Activated CD8-positive, alpha-beta memory T cell treated with anti-CD3 and anti-CD28 coated beads for 36 hours (primary cell): Measurements from ENCODE around the gene CDKN2B-AS1. TPM values are rescaled to one million over a fixed set of nuclear protein-coding genes. Genes with fewer than 3 reads are reported as not detected.

Experiments
- CTCF ChIA-PET: fragments of 350-600 bp; sonication (Branson Sonifier 250); formaldehyde crosslinking; loops from one replicate; lab custom pipeline; 2021; ENCODE audit warnings: antibody characterized with exemption; lab: Charles Lee
- POLR2A ChIA-PET: fragments of 350-600 bp; sonication (Branson Sonifier 250); formaldehyde crosslinking; loops from one replicate; lab custom pipeline; 2021; ENCODE audit warnings: antibody characterized with exemption; lab: Charles Lee
- total RNA-seq, 2 experiments: library from RNA; stranded (reverse); gene quantifications; one replicate each; pipeline ENCODE4 v1.2.3, GENCODE V29; 2021

Gene CDKN2B-AS1
- total RNA-seq, 2 experiments from 2014 or later, result 0.61 to 0.67 TPM

DNA sequence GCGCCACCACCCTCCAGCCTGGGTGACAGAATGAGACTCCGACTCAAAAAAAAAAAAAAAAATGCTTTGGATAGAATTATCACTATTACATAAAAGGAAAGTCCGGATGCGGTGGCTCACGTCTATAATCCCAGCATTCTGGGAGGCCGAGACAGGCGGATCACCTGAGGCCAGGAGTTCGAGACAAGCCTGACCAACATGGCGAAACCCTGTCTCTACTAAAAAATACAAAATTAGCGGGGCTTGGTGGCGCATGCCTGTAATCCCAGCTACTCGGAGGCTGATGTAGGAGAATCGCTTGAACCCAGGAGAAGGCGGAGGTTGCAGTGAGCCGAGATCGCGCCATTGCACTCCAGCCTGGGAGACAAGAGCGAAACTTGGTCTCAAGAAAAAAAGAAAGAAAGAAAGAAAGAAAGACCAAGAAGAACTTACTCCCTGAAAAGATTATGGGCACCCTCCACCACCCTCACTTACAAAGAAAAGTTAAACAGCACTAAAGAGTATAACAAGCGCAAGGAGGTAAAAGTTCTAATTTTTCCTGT, 18.2 kb upstream of the CDKN2B-AS1 start:
- CTCF ChIA-PET, result interaction anchor here (1.2 to 1.9 kb wide), 2 partner anchors 18 to 32 kb away, joined by 4 to 5 read pairs; partner anchors contain the start of genes CDKN2A, CDKN2B and CDKN2B-AS1
- POLR2A ChIA-PET, result no interaction called here

DNA sequence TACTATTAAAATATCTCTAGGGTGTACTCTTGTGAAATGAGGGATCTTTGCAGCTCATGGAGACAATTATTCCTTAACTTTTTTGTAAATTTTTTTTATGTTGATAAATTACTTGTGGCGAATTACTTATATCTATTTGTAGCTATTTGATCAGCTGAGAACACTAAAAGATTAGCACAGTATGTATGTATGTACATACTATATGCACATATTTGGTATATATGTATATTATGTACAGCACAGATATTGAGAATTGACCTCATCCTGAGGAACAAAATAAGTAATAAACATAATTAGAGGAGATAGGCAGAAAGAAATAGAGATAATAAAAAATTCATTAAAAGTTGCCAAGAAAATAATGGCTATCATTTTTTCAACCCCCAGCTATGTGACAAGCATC, 12.2 kb upstream of the CDKN2B-AS1 start:
- POLR2A ChIA-PET, result no interaction called here
- CTCF ChIA-PET, result no interaction called here

DNA sequence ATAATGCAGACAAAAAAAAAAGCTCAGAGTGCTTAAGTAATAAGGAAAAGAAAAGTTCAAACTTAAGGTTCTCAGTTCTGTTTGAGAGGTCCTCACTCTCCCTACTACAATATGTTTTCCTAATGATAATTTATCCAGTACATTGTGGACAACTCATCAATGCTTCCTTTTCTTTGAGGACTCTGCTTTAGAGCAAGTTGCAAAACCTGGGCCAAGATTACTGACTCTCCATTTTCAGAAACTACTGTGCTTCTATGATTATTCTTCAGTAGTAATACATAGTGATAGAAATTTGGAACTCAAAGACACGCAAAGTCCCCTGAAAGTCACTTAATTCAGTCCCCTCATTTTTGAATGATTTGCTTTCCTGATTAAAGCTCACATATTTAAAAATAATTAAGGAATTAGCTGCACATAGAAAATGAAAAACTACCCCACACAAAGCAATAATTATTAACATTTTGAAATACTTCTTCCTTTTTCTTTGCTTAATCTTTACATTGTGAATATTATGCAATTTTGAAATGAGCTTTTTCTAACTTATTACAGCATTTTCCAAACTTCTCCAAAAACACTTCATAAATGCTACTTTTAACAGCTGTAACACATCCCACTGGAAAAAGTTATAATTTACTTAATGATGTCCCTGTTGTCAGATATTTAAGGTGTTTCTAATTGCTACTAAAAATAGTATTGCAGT, 11.6 kb upstream of the CDKN2B-AS1 start:
- ChIA-PET POLR2A (no interaction called here), CTCF (no interaction called here)

DNA sequence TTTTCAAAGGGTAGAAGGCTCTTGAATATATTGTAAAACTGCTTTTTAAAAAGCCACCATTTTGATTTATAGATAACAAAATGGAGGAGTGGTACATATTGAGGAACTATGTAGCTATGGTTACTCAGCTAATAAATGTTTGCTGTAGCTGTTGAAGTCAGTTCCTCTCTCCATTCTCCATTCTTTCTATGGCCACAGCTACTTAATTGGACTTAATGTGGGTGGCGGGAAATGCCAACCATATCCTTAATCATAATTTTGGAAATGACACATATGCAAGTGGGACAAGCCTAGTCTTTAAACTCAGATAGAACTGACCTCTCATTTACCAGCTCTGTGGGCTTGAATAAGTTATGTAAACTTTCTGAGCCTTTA, 11.0 kb upstream of the CDKN2B-AS1 start:
- ChIA-PET POLR2A (no interaction called here), CTCF (no interaction called here)

DNA sequence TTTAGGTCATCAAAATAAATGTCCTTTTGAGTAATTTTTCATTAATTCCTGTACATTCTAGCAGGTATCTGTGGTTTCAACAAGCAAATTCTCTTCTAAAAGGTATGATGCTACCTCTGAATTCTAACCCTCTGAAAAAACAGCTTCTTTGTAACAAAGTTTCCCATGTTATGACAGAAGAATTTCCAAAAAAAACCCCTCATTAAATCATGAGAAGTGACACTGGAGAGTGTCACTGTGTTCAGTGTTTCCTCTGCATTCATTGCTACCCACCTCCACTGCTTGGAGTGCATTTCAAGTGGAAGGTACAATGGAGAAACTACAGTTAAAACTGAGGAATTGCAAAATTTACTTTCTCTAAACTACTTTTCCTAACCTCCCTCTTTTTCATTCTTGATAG, 10.5 kb upstream of the CDKN2B-AS1 start:
- CTCF ChIA-PET, result no interaction called here

DNA sequence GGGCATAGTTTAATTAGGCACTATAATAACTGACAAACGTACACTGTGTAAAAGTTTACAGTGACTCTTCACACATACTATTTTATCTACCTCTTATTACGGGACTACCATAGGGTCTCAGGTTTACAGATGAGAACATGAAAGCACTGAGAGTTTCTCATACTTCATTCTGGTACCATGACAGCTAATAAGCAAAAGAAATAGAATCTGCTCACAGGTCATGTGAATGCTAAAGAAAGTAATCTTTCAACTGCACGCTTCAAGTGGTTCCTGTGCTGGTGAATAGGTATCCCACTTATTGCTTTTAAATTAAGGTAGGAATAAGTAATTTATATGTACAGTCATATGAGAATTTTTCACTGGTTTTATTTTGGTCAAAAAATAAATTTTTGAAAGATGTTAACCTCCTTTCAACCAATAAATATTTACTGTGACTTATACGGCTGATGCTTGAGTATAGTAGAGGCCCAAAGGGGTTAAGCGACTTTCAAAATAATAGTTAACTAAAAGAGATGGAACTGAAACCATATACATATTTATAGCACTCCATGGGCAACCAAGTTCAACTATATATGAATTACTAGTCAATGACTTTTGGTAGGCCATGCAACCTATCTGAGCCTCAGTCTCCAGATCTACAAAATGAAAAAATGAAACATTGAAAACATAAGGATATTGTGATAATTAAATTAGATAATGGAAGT, 8.5 kb upstream of the CDKN2B-AS1 start:
- CTCF ChIA-PET, result interaction anchor here (0.7 to 1.2 kb wide), 2 partner anchors 22 kb away, joined by 3 to 4 read pairs; no protein-coding TSS in a partner anchor
- POLR2A ChIA-PET, result no interaction called here

More for the DNA sequence above, 10.5 kb upstream of the CDKN2B-AS1 start:
- POLR2A ChIA-PET, result no interaction called here

DNA sequence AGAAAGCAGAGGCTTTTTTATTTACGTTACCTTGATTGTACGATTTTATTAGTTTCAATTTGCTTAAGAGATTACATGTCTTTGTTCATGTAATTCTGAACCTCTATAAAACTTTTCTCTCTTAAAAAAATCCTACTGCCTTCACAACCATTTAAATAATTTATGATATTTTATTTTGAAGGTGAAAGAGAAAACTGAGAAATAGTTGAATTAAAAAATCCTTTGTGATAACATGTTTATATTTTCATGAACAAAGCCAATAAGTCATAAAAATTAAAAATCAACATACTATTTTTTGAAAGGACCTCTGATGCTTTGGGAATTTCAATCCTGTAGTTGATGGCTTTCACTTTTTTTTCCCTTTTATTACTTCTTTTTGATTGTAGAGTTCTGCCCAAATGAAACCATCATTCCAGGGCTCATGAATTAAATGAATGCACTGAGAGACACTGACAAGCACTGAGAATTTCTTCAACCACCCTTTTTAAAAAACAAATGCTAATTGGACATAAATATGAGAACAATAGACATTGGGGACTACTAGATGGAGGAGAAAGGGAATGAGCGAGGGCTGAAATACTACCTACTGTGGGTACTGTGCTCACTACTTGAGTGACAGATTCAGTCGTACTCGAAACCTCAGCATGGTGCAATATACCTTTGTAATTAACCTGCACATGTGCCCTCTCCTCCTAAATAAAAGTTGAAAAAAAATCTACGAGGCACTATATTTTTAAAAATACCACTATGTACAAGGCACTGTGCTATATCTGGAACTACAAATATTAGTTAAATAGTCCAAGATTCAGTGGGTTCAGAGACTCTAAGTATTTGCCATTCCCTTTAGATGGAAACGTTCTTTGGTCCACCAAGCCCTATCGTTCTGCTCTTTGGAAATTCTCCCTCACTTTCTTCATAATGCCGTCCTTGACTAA, 6.3 kb upstream of the CDKN2B-AS1 start:
- CTCF ChIA-PET, result interaction anchor here (1.2 kb wide), 1 partner anchor 21 kb away, joined by 3 read pairs; the partner anchor contains the start of gene CDKN2B
- POLR2A ChIA-PET, result no interaction called here

DNA sequence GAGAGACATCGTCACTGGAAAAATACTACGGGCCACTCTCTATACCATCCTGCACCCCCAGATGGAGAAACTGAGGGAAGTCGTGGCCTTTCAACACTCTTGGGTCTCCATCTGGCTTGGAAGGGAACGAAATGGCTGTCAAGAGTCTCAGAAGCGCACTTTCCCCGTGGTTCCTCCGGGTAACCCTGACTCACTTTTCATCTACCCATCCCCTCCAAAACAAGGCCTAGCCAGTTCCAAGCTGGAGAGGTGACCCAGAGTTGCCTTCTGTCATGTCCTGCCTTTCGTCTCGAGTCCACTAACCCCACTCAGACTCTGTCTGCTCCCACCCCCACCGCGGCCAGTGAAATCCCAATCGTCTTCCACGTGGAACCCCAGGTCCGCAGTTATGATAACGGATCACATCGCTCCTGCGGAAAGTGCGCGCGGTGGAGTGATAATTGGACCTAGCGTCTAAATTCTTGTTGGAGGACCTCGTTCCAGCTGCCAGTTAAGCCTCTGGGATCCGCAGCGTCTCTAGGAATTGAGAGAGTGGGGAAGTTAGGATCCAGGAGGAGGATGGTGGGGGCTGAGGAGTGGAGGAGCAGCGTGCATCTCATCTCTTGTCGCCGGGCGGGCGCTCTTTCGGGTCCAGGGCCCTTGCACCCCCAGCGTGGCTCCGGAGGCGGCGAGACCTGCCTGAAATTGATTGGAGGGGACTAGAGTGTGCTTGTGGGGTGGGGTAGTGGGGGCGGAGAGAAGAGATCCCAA, 5.0 kb upstream of the CDKN2B-AS1 start:
- ChIA-PET CTCF (interaction anchor here (1.2 kb wide), 2 partner anchors 18 to 19 kb away, joined by 3 read pairs; partner anchors contain the start of gene CDKN2B), POLR2A (no interaction called here)

DNA sequence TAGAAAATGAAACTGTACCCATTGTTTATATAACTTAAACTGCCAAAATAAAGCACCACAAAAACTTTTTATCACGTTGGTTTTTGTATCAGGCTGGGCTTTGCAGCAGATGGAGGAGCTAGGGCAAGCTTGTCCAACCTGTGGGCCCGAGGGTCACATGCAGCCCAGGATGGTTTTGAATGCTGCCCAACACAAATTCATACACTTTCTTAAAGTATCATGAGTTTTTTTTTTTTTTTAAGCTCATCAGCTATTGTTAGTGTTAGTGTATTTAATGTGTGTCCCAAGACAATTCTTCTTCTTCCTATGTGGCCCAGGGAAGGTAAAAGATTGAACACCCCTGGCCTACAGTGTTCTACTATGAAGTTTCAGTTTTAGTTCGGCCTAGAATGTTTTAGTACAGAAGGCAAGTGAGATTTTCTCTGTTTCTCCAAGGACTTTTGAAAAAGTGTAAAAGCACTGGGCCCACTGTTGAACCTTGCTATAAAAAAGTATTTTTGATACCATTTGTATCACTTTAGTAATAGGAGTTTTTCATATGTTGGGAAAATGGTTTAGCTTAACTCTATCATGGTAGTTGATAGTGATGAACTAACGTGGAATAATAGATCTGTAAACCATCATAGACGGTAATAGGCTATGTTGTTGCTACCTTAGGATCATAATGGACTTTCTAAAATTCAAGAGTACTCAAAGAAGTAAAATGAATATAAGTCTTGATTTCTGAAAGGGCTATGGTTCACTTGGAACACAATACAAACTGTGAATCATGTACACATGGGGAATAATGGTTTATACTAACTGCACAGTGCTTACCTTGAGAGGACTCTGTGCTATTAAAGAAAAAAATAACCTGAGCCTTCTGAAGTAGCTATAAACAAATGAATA, 3.3 kb upstream of the CDKN2B-AS1 start:
- POLR2A ChIA-PET, result no interaction called here

DNA sequence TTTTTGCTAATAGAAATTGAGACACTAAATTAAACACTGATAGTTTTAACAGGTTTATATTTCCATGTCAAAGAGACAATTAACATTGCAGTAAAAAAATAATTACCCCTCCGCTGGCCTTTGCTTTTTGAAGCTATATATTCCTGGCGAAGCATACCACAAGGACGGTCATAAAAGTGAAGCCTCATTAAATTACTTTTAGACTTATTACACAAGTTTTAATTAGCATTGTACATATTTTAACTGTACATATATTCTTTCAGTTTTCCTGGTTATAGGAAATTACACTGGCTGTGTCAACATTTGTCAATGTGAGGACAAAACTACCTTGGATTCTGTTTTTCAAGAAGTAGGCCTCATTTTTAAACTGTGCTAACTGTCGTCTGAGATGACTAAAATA, 1.6 kb upstream of the CDKN2B-AS1 start:
- POLR2A ChIA-PET, result no interaction called here
- CTCF ChIA-PET, result interaction anchor here (0.6 to 4.3 kb wide), 2 partner anchors 15 to 140 kb away, joined by 4 to 19 read pairs; partner anchors contain the start of gene CDKN2B

More for the DNA sequence above, 3.3 kb upstream of the CDKN2B-AS1 start:
- CTCF ChIA-PET, result interaction anchor here (1.6 kb wide), 1 partner anchor 178 kb away, joined by 3 read pairs; no protein-coding TSS in a partner anchor

DNA sequence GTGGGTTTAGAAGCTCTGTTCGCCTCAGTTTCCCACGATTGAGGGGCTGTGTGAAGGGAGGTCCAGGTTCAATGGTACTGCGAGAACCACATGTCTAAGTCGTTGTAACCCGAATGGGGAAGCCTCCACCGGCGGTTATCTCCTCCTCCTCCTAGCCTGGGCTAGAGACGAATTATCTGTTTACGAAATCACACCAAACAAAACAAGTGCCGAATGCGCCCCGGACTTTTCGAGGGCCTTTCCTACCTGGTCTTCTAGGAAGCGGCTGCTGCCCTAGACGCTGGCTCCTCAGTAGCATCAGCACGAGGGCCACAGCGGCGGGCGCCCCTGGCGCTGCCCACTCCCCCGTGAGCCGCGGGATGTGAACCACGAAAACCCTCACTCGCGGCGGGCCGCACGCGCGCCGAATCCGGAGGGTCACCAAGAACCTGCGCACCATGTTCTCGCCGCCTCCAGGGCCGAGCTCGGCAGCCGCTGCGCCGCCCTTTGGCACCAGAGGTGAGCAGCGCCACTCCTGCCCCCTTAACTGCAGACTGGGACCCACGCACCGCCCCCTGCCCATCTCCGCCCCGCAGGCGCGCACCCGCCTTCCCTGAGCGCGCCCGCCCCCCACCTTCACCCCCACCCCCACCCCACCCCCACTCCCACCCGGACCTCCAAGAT, 567 bp upstream of the CDKN2B-AS1 start, which contains the start of gene CDKN2A:
Gene CDKN2A (minus strand): TSS at position 500 of the 663 bp plus-strand sequence.
- POLR2A ChIA-PET, result interaction anchor here (1.7 kb wide), 1 partner anchor 191 kb away, joined by 6 read pairs; no protein-coding TSS in a partner anchor
- CTCF ChIA-PET, result interaction anchor here (0.9 to 4.3 kb wide), 6 partner anchors 14 to 188 kb away, joined by 3 to 19 read pairs (median 4); partner anchors contain the start of gene CDKN2B

DNA sequence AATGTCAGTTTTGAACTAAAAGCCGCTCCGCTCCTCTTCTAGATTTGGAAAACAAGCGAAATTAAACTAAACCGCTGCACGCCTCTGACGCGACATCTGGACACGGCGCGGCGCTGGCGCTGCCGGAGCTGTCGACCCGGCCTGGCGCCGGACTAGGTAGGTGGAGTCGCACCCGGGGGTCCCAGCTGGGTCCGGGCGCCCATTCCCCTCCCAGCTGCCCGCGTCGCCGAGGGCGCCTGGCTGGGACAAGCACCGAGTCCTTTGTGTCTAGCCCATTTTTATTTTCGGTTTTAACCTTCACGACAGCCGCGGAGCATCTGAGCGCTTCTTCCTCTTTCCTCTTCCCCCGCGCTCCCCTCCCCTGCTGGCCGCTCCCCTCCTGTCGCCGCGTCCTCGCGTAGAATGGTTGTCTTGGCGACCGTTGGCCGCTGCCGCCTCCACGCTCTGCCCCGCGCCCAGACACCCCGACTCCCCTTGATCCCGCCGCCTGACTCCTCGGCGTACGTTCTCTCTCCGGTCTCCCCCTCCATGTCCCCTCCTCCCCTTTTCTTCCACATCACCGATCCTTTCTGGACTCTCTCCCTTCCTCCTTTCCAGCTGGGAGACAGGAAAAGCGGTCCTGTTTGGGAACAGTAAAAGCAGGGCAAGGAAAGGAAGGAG, 545 bp downstream of the CDKN2B-AS1 start:
- POLR2A ChIA-PET, result interaction anchor here (0.6 to 1.7 kb wide), 3 partner anchors 75 to 247 kb away, joined by 3 to 6 read pairs (median 3); no protein-coding TSS in a partner anchor
- CTCF ChIA-PET, result interaction anchor here (0.9 to 4.3 kb wide), 6 partner anchors 13 to 189 kb away, joined by 3 to 19 read pairs (median 4); partner anchors contain the start of gene CDKN2B

DNA sequence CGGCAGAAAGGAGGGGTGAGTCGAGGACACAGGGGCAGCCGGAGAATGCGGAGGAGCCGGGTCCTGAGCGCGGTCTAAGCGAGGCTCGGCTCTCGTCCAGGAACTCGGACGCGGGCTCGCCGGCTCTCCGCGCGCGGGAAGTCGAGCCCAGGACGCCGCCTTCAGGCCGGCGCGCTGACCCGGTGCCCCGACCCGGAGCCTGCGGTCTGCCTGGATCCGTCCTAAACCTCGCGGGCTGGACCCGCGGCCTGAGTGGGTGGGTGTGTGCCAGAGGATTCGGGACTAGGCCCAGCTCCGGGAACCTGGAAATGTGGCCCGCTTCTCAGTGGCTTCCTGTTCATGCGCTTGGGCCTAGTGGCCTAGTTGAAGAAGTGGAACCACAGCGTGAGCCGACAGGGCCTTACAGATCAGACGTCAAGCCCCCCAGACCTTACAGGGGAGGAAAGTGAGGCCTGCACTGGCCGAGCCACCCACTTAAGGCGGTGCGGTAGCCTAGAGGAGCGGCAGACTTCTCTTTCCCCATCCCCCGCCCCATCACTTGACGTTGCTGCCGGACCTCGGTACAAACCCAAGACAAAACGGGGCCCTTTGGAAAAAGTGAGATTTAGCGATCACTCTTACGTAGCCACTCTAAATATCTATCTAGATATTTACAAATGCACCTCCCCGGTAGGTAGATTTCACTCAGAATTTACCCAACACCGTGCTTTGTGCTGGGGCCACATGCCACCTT, 1.2 kb downstream of the CDKN2B-AS1 start:
- ChIA-PET CTCF (interaction anchor here (4.3 kb wide), 1 partner anchor 12 kb away, joined by 19 read pairs; the partner anchor contains the start of gene CDKN2B), POLR2A (interaction anchor here (1.7 kb wide), 1 partner anchor 193 kb away, joined by 6 read pairs; no protein-coding TSS in a partner anchor)

DNA sequence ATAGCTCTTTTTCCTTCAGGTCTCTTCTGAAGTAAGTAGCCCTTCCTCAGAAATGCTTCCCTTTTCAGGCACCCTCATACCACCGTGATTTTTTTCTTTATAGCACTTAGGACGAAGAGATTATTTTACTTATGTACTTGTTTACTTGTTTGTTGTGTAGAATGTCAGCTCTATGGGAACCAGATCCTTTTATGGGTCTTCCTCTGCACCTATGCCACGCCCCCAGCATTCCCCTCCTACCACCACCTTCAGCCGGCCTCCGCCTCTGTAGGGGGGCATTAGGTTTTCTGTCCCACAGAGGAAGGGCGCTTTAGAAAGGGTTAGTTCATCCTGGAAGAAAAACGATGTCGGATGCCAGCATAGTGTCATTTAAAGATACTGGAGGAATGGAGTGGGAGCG, 1.8 kb downstream of the CDKN2B-AS1 start:
- CTCF ChIA-PET, result interaction anchor here (4.3 kb wide), 1 partner anchor 12 kb away, joined by 19 read pairs; the partner anchor contains the start of gene CDKN2B

DNA sequence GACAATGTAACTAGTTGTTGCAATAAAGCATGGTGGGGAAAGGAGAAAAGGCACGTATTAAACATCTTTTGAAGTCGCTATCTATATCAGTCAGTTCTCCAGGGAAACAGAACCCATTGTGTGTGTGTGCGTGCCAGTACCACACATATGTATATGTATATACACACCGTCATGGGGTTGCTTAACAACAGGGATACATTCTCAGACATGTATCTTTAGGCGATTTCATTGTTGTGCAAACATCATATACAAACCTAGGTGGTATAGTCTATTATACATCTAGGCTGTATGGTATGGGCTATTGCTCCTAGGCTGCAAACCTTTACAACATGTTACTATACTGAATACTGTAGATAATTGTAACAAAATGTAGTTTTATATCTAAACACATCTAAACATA, 2.3 kb downstream of the CDKN2B-AS1 start:
- ChIA-PET POLR2A (no interaction called here), CTCF (interaction anchor here (4.3 kb wide), 1 partner anchor 11 kb away, joined by 19 read pairs; the partner anchor contains the start of gene CDKN2B)

More for the DNA sequence above, 1.8 kb downstream of the CDKN2B-AS1 start:
- POLR2A ChIA-PET, result no interaction called here
